Measurements from ENCODE around the gene FZR1. TPM values are rescaled to one million over a fixed set of nuclear protein-coding genes. Genes with fewer than 3 reads are reported as not detected.

FZR1 gene
- total RNA-seq (2016; rRNA removed; fragmentation: Illumina TruSeq; extraction: Trizol): 18.3 and 29.0 TPM in 2 replicates
- total RNA-seq (2016; cell fraction: cytosol; rRNA removed; fragmentation: Illumina TruSeq; extraction: Trizol; ENCODE audit: low read depth): 7.3 and 8.3 TPM in 2 replicates
- 14.2 and 28.7 TPM in 2 replicates for total RNA-seq (2016; cell fraction: insoluble cytoplasmic fraction; rRNA removed; fragmentation: Illumina TruSeq; extraction: Trizol)
- 11.9 and 12.1 TPM in 2 replicates for total RNA-seq (2016; cell fraction: membrane; rRNA removed; fragmentation: Illumina TruSeq; extraction: Trizol)
- 13.9 and 16.7 TPM in 2 replicates for total RNA-seq (2016; cell fraction: nucleus; rRNA removed; fragmentation: Illumina TruSeq; extraction: Trizol)
- 30.8 and 39.2 TPM in 2 replicates for polyA plus RNA-seq (2011; rRNA removed)
- 14.2 and 18.0 TPM in 2 replicates for polyA plus RNA-seq (2011; cell fraction: cytosol; rRNA removed)
- 95.9 and 102 TPM in 2 replicates for polyA plus RNA-seq (2011; cell fraction: nucleus; rRNA removed)
- 24.3 and 37.8 TPM in 2 replicates for polyA plus RNA-seq (2012)
- polyA plus RNA-seq (2016; cell fraction: cytosol; fragmentation: Illumina TruSeq; extraction: Trizol; ENCODE audit: low read depth): 1.6 and 2.9 TPM in 2 replicates
- polyA plus RNA-seq (2016; cell fraction: insoluble cytoplasmic fraction; fragmentation: Illumina TruSeq; extraction: Trizol; ENCODE audit: low read depth): 17.3 and 26.9 TPM in 2 replicates
- 6.0 and 6.7 TPM in 2 replicates for polyA plus RNA-seq (2016; cell fraction: membrane; fragmentation: Illumina TruSeq; extraction: Trizol; ENCODE audit: low read depth)
- 52.3 and 54.5 TPM in 2 replicates for polyA plus RNA-seq (2016; cell fraction: nucleus; fragmentation: Illumina TruSeq; extraction: Trizol; ENCODE audit: insufficient read depth, low read depth)
- 18.4 and 43.6 TPM in 2 replicates for polyA minus RNA-seq (2011; rRNA and poly(A)+ RNA removed; ENCODE audit: low replicate concordance)
- 15.1 and 16.5 TPM in 2 replicates for polyA minus RNA-seq (2011; cell fraction: cytosol; rRNA and poly(A)+ RNA removed)
- polyA minus RNA-seq (2011; cell fraction: nucleus; rRNA and poly(A)+ RNA removed): 17.9 and 24.6 TPM in 2 replicates
- percentile 50 among the genes with signal in this experiment for Bru-seq, nascent RNA
- BruChase-seq, experiment 1, labeled RNA remaining after a 6-hour chase: percentile 73 among the genes with signal in this experiment
- percentile 66 among the genes with signal in this experiment for BruChase-seq, experiment 2, labeled RNA remaining after a 2-hour chase
- long read RNA-seq, experiment 1, full-length matches to known transcripts: 5 of 17 reads
- long read RNA-seq, experiment 1, partial matches to known transcripts: 5 of 17 reads
- long read RNA-seq, experiment 1, other reads (novel, unspliced or antisense): 7 of 17 reads
- long read RNA-seq, experiment 2, full-length matches to known transcripts: 34 of 78 reads
- long read RNA-seq, experiment 2, partial matches to known transcripts: 15 of 78 reads
- long read RNA-seq, experiment 2, other reads (novel, unspliced or antisense): 29 of 78 reads

GRCh38 chr19:3505598-3506383 lies at the start of gene FZR1:
FZR1 (plus strand) TSS chr19:3506311; CDS start chr19:3522990, 16,679 bp downstream.
- Histone ChIP-seq H3K4me2 (ENCODE audit: low read depth, low read length) (peak within 1 kb of the TSS; percentile 94), H3K9me3 (ENCODE audit: low read length) (no peaks in the 10 kb centered on the region), H3K27me3 (ENCODE audit: control insufficient read depth in 1 of 2, insufficient read depth in 2 of 2, low read length in 2 of 2) (no peaks in the 10 kb centered on the region), H3K4me1 (ENCODE audit: insufficient read depth, low read length) (peaks cover 57% of the 10 kb centered on the region), H3K79me2 (ENCODE audit: insufficient read depth, low read length) (peaks cover 38% of the 10 kb centered on the region), H4K20me1 (ENCODE audit: insufficient read depth, low read length) (peaks cover 2% of the 10 kb centered on the region; the same call in 1 of the 2 replicates), H3K27ac (ENCODE audit: extremely low read length, insufficient read depth, low read length) (peak within 1 kb of the TSS; percentile 84), H3K4me3 (replicated peaks in 1 of 3; ENCODE audit: insufficient read depth in 1 of 3, low read depth in 2 of 3, low read length in 3 of 3) (peak within 1 kb of the TSS; percentile 82 to 96 (median 92)), H3K36me3 (replicated peaks in 1 of 2; ENCODE audit: control insufficient read depth in 1 of 2, insufficient read depth in 2 of 2, low read length in 2 of 2) (peaks cover 3 to 16% of the 10 kb centered on the region in 2 experiments; a peak in 3 of 5 replicates), H3K9ac (ENCODE audit: insufficient read depth, low read depth, low read length) (peak within 1 kb of the TSS; percentile 95), H2AFZ (ENCODE audit: low read length) (peak within 1 kb of the TSS; percentile 44)
- FAIRE-seq (peak; percentile 60), ATAC-seq (peak; percentile 78), DNase-seq (ENCODE audit: low spot score) (peak; percentile 95)
- intact Hi-C loops (cut with micrococcal nuclease; ENCODE audit: unreplicated experiment) (loop anchor here (5.0 kb wide), 1 partner anchor 67 kb away; the partner anchor contains the start of gene HMG20B), in situ Hi-C loops (cut with HindIII; ENCODE audit: extremely low pct_ligation_motif_present, low pct_unique_long_range_greater_than_20kb) (no loop called here)
- 0% methylated on average over 7 of the region's 79 CpGs for WGBS (ENCODE audit: low lambda C conversion rate)
- TSS peak; percentile 80 for BruUV-seq (replicated peaks)
- ChIA-PET CTCF (ENCODE audit: low intra/inter-chr PET ratio, low total read pairs) (no interaction called here), POLR2A (no interaction called here)
- peak; percentile 99 for TF ChIP-seq RFX3 (CRISPR knock-in tag; IDR thresholded peaks at IDR 0.05)
- peak; percentile 42; the same call in 1 of the 2 replicates for TF ChIP-seq ZNF33B (CRISPR knock-in tag; IDR thresholded peaks at IDR 0.05)
- no peak for TF ChIP-seq ZNF20 (CRISPR knock-in tag; IDR thresholded peaks at IDR 0.05)
- no peak for TF ChIP-seq ETS1 (CRISPR knock-in tag; IDR thresholded peaks at IDR 0.05)
- TF ChIP-seq TBX2 (CRISPR knock-in tag; IDR thresholded peaks at IDR 0.05; ENCODE audit: borderline replicate concordance): peak; percentile 62
- 0 out of 2 replicates have a peak, but pooled peaks have one; percentile 52 for TF ChIP-seq NRL (CRISPR knock-in tag; IDR thresholded peaks at IDR 0.05; ENCODE audit: borderline replicate concordance)
- TF ChIP-seq BHLHE40 (IDR thresholded peaks at IDR 0.05; ENCODE audit: low read length): no peak
- peak; percentile 62; the same call in 1 of the 2 replicates for TF ChIP-seq ZNF605 (CRISPR knock-in tag; IDR thresholded peaks at IDR 0.05)
- no peak for TF ChIP-seq ATRX (CRISPR knock-in tag; IDR thresholded peaks at IDR 0.05; ENCODE audit: borderline replicate concordance)
- peak; percentile 50; the same call in 1 of the 2 replicates for TF ChIP-seq RBFOX2 (IDR thresholded peaks at IDR 0.05; ENCODE audit: low read depth, low read length)
- peak; percentile 52; the same call in 1 of the 2 replicates for TF ChIP-seq NFKB2 (CRISPR knock-in tag; IDR thresholded peaks at IDR 0.05; ENCODE audit: borderline replicate concordance)
- TF ChIP-seq ZSCAN12 (CRISPR knock-in tag; IDR thresholded peaks at IDR 0.05): peak; percentile 26; the same call in 1 of the 2 replicates
- peak; percentile 96 for TF ChIP-seq CREM (IDR thresholded peaks at IDR 0.05)
- TF ChIP-seq CREM (CRISPR knock-in tag; IDR thresholded peaks at IDR 0.05): peak; percentile 67; the same call in 1 of the 2 replicates
- peak; percentile 50; the same call in 1 of the 2 replicates for TF ChIP-seq ATF2 (CRISPR knock-in tag; IDR thresholded peaks at IDR 0.05)
- peak; percentile 77; the same call in 1 of the 2 replicates for TF ChIP-seq DNMT1 (CRISPR knock-in tag; IDR thresholded peaks at IDR 0.05)

All from HepG2 (cell line).